ENCODE measurements around the gene NFKBIE.

NFKBIE gene

GRCh38 chr6:44257025-44257752 lies 8.2 kb downstream of the NFKBIE start, which contains the start of gene SLC35B2:
Gene SLC35B2, minus strand, starts transcription at chr6:44257528. Its CDS starts 118 bp downstream, at chr6:44257410.
- peak; percentile 16 for DNase-seq

GRCh38 chr6:44256775-44257024 lies 8.7 kb downstream of the NFKBIE start:
- DNase-seq, result no peak

GRCh38 chr6:44255871-44256774 lies 9.2 kb downstream of the NFKBIE start:
- DNase-seq, result no peak

GRCh38 chr6:44255105-44255808 lies 10.1 kb downstream of the NFKBIE start:
- no peak for DNase-seq

- peak; percentile 48 for DNase-seq
Measured at GRCh38 chr6:44254191-44255104, 10.9 kb downstream of the NFKBIE start.

- DNase-seq, result peak; percentile 56
Measured at GRCh38 chr6:44253307-44254101, 11.8 kb downstream of the NFKBIE start.

GRCh38 chr6:44251576-44252524 lies 13.5 kb downstream of the NFKBIE start:
- DNase-seq, result no peak

- DNase-seq, result no peak
Measured at GRCh38 chr6:44250718-44251123, 14.6 kb downstream of the NFKBIE start.

- DNase-seq, result no peak
Measured at GRCh38 chr6:44250067-44250717, 15.2 kb downstream of the NFKBIE start.

- DNase-seq, result no peak
Measured at GRCh38 chr6:44249082-44249748, 16.1 kb downstream of the NFKBIE start.

GRCh38 chr6:44248579-44248978 lies 16.8 kb downstream of the NFKBIE start:
- no peak for DNase-seq

GRCh38 chr6:44247338-44248302 lies 17.7 kb downstream of the NFKBIE start:
- no peak for DNase-seq

GRCh38 chr6:44246663-44247337 lies 18.6 kb downstream of the NFKBIE start, which contains the start of gene HSP90AB1:
Gene HSP90AB1, plus strand, starts transcription at chr6:44247101. Its CDS starts 1,529 bp downstream, at chr6:44248630.
- DNase-seq, result peak; percentile 95

GRCh38 chr6:44245912-44246662 lies 19.3 kb downstream of the NFKBIE start:
- no peak for DNase-seq

- DNase-seq, result no peak
Measured at GRCh38 chr6:44245391-44245911, 19.9 kb downstream of the NFKBIE start.

- no peak for DNase-seq
Measured at GRCh38 chr6:44243345-44243744, 22.0 kb downstream of the NFKBIE start.

Measured in DMS 273 treated with DMSO at 0.1 percent for 48 hours (cell line).